GM10266 (cell line): Measurements from ENCODE around the gene B4GALT1.

ENCODE experiments used
- DNase-seq: peaks from one replicate; pipeline ENCODE4 v3.0.0; 2012; ENCODE audit errors: extremely low spot score
- CTCF ChIP-seq: IDR thresholded peaks from 2 replicates; pipeline ENCODE4 v1.5.1; 2012; ENCODE audit warnings: mild to moderate bottlenecking, low read depth; ENCODE audit not compliant: control insufficient read depth, insufficient read depth; ENCODE audit errors: missing control alignments

B4GALT1 gene

GRCh38 chr9:33167084-33167971 is at the start of gene B4GALT1:
Gene B4GALT1, minus strand, starts transcription at chr9:33167336. Its CDS starts 167 bp downstream, at chr9:33167169.
- DNase-seq, result peak; percentile 96
- peak; percentile 22 for TF ChIP-seq CTCF

GRCh38 chr9:33211695-33212393 is 44.7 kb upstream of the B4GALT1 start:
- TF ChIP-seq CTCF, result no peak
- DNase-seq, result no peak

GRCh38 chr9:33210006-33210715 is 43.0 kb upstream of the B4GALT1 start:
- TF ChIP-seq CTCF, result no peak
- DNase-seq, result no peak

- no peak for DNase-seq
- no peak for TF ChIP-seq CTCF
Observed at GRCh38 chr9:33209394-33209793, 42.3 kb upstream of the B4GALT1 start.

GRCh38 chr9:33202552-33203201 is 35.5 kb upstream of the B4GALT1 start:
- TF ChIP-seq CTCF, result no peak
- peak; percentile 68 for DNase-seq

- peak; percentile 30 for DNase-seq
Observed at GRCh38 chr9:33202018-33202417, 34.9 kb upstream of the B4GALT1 start.

More at GRCh38 chr9:33202018-33202417, 34.9 kb upstream of the B4GALT1 start:
- no peak for TF ChIP-seq CTCF
